Neural cell (in vitro differentiated cells): ENCODE measurements around the gene TOP1.

Experiments
- CTCF ChIP-seq: fragments of 450-650 bp; IDR thresholded peaks from 2 replicates; pipeline ENCODE4 v1.5.1; 2014; ENCODE audit warnings: antibody characterized with exemption, mild to moderate bottlenecking, moderate library complexity; ENCODE audit not compliant: poor library complexity, severe bottlenecking
- EP300 ChIP-seq: fragments of 450-650 bp; conservative IDR thresholded peaks from 2 replicates; pipeline ENCODE4 v1.6.1; 2014; ENCODE audit warnings: antibody characterized with exemption, mild to moderate bottlenecking, moderate library complexity; ENCODE audit not compliant: poor library complexity, severe bottlenecking
- EZH2 ChIP-seq: fragments of 200-600, 300-800 bp; shearing (Covaris generic), sonication (generic); IDR thresholded peaks from 2 replicates; pipeline ENCODE4 v1.6.1; 2014; ENCODE audit warnings: antibody characterized with exemption, low read length, borderline replicate concordance, mild to moderate bottlenecking; ENCODE audit not compliant: insufficient read depth, poor library complexity, severe bottlenecking
- POLR2AphosphoS5 ChIP-seq: IDR thresholded peaks from 2 replicates; pipeline ENCODE4 v1.6.1; 2012
- SMC3 ChIP-seq: fragments of 450-650 bp; conservative IDR thresholded peaks from 2 replicates; pipeline ENCODE4 v1.6.1; 2014; ENCODE audit warnings: antibody characterized with exemption, mild to moderate bottlenecking, moderate library complexity; ENCODE audit not compliant: poor library complexity
- TAF1 ChIP-seq: IDR thresholded peaks from 2 replicates; pipeline ENCODE4 v1.6.1; 2012; ENCODE audit warnings: low read depth

DNA sequence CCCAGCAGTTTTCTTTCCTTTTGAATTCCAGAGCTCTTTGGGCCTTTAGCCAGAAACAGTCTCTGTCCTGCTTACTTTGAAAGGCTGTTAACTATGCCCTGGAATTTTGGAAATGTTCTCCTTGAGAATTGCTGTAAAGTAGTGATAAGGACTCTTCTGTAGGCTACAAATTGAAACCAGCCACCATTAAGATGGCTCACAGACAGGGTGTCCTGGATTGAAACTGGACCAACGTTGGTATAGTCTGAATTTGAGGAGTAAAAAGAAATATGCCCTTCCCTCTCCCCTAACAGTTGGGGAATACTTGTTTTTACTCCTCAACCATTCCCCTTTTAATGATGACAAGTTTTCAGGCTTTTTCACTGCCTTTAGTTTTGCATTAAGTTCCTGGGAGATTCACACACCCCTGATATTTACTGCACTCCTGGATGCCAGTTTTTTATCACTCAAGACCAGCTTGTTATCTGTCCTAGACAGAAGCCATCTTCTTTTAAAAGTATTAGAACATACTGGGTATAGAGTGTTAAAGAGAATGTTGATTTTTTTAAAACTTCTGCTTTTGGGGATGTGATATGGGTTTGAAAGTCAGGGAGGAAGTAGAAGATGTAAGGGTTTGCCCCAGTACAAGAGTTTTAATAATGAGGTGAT, 21.9 kb downstream of the TOP1 start:
- no peak for TF ChIP-seq EZH2
- no peak for TF ChIP-seq POLR2AphosphoS5
- no peak for TF ChIP-seq CTCF
- no peak for TF ChIP-seq EP300
- TF ChIP-seq TAF1 = no peak
- no peak for TF ChIP-seq SMC3
